ENCODE data around the gene ACAP2. TPM values are rescaled to one million over a fixed set of nuclear protein-coding genes. Genes with fewer than 3 reads are reported as not detected.

Gene ACAP2
- total and polyA plus RNA-seq, 9 donors = 13.8 to 33.7 (median 18.7) TPM

DNA sequence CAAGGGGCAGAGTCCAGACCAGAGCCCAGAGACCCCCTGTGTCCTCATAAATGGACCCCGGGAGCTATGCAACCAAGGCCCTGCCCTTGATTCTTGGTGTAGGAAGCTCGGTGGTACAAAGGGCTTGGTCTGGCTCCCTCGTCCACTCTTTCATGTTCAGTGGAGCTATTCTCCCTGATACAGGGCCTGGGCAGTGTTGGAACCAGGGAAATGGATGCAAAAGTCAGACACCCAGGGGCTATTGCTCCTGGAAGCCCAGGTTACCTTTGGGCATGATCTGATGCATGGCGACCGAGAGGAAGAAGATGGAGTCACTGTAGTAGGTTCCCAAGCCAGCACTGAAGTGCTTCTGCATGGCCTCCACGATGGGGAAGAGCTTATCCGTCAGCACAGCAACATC, 216.4 kb downstream of the ACAP2 start:
- 94% methylated on average over 6 of the region's 7 CpGs for WGBS (ENCODE audit: insufficient coverage)
- Histone ChIP-seq H3K27ac (ENCODE audit: low read length) (no peak overlapping the region), H3K36me3 (ENCODE audit: control insufficient read depth, insufficient read depth, low read length) (peaks cover 22% of the 10 kb centered on the region), H3K27me3 (ENCODE audit: control insufficient read depth, insufficient read depth, low read length) (no peaks in the 10 kb centered on the region), H3K9me3 (replicated peaks; ENCODE audit: control insufficient read depth, low read depth, low read length) (no peaks in the 10 kb centered on the region), H3K4me3 (ENCODE audit: low read length) (no peak overlapping the region), H3K4me1 (ENCODE audit: control insufficient read depth, insufficient read depth, low read length) (peaks cover 8% of the 10 kb centered on the region)
- no peak for DNase-seq

DNA sequence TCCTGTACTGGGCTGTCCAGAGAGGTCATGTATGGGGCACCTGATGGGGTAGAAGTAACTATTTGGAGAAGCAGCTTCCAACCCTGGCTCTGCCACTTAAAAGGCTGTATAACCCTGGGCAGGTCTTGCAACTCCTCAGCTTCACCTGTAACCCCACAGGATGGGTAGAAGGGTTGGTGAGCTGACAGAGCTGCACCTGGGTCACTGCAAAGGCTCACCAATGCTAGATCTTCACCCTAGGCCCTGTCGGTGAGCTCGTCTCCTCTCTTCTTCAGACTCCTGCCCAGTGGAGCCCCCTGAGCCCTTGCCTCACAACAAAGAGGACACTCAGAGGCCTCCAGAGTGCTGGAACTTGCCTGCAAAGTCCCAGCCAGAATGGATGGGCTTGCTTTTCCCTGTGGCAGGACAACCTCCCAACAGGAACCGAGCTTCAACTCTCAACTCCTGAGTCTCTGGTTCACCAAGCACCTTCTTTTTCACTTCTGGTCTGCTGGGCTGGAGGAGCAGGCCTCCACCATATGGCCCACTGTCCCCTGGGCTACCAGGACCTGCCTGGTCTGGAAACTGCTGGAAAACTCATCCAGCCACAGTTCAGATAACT, 217.7 kb downstream of the ACAP2 start:
- no peak for DNase-seq
- Histone ChIP-seq H3K27me3 (ENCODE audit: control insufficient read depth, insufficient read depth, low read length) (no peaks in the 10 kb centered on the region), H3K27ac (ENCODE audit: low read length) (no peak overlapping the region), H3K4me1 (ENCODE audit: control insufficient read depth, insufficient read depth, low read length) (peaks cover 11% of the 10 kb centered on the region), H3K9me3 (replicated peaks; ENCODE audit: control insufficient read depth, low read depth, low read length) (no peaks in the 10 kb centered on the region), H3K4me3 (ENCODE audit: low read length) (no peak overlapping the region), H3K36me3 (ENCODE audit: control insufficient read depth, insufficient read depth, low read length) (peaks cover 22% of the 10 kb centered on the region)
- WGBS (ENCODE audit: insufficient coverage) = 96% methylated on average over 3 of the region's 3 CpGs

Other genes with a start within 250 kb of the ACAP2 start
- 21.0 TPM for gene XXYLT1, start 171.9 kb downstream of the ACAP2 start, total RNA-seq
- gene XXYLT1, start 171.9 kb downstream of the ACAP2 start, polyA plus RNA-seq (ENCODE audit: insufficient read depth in 1 of 8, insufficient read length in 8 of 8, low replicate concordance in 1 of 8) = 10 to 100 TPM; 17.2 to 30.7 (median 25.5) TPM
- gene PPP1R2, start 100.3 kb upstream of the ACAP2 start, total RNA-seq = 32.7 TPM
- 10 to 100 TPM; 29.0 to 40.6 (median 35.1) TPM for gene PPP1R2, start 100.3 kb upstream of the ACAP2 start, polyA plus RNA-seq (ENCODE audit: insufficient read depth in 1 of 8, insufficient read length in 8 of 8, low replicate concordance in 1 of 8)
- gene APOD, start 140.9 kb upstream of the ACAP2 start, total RNA-seq = 19.2 TPM
- gene APOD, start 140.9 kb upstream of the ACAP2 start, polyA plus RNA-seq (ENCODE audit: insufficient read depth in 1 of 8, insufficient read length in 8 of 8, low replicate concordance in 1 of 8) = 10 to 100 TPM; 31.2 to 58.9 (median 47.1) TPM

Measured in muscle of leg (tissue), 11 donors.